Thoracic aorta (tissue), 2 donors: ENCODE measurements around the gene MEGF8. TPM values are rescaled to one million over a fixed set of nuclear protein-coding genes. Genes with fewer than 3 reads are reported as not detected.

Experiments
- ATAC-seq: fragments of 150-250 bp; one replicate; pipeline ENCODE4 v1.8.0; 2017; ENCODE audit warnings: low read depth; ENCODE audit not compliant: insufficient number of reproducible peaks, low FRiP score
- DNase-seq: peaks from one replicate; pipeline ENCODE4 v3.0.0-alpha.2; 2020; ENCODE audit warnings: low spot score
- H3K27ac ChIP-seq, 2 donors: fragments of 200-600 bp; sonication (generic); 1 replicate in 1 of 2; 2 replicates in 1 of 2; pipeline ENCODE4 v1.5.1; 2016; ENCODE audit warnings: mild to moderate bottlenecking in 2 of 2, moderate library complexity in 2 of 2
- H3K27me3 ChIP-seq: fragments of 200-600 bp; sonication (generic); replicated peaks from 2 replicates; pipeline ENCODE4 v1.6.0; 2016; ENCODE audit warnings: mild to moderate bottlenecking; ENCODE audit not compliant: insufficient read depth
- H3K36me3 ChIP-seq: fragments of 200-600 bp; sonication (generic); one replicate; pipeline ENCODE4 v1.5.1; 2016
- H3K4me1 ChIP-seq, 2 donors: fragments of 200-600 bp; sonication (generic); 1 replicate in 1 of 2; 2 replicates in 1 of 2; pipeline versions ENCODE4 v1.5.1 to v1.6.0; 2016; ENCODE audit warnings: low read depth in 2 of 2, mild to moderate bottlenecking in 1 of 2; ENCODE audit not compliant: control insufficient read depth in 1 of 2
- H3K4me3 ChIP-seq: fragments of 200-600 bp; sonication (generic); 2 replicates; pipeline ENCODE4 v1.5.1; 2016; ENCODE audit warnings: mild to moderate bottlenecking
- H3K9me3 ChIP-seq: fragments of 200-600 bp; sonication (generic); 2 replicates; pipeline ENCODE4 v1.5.1; 2016
- total RNA-seq, 2 donors: library from RNA; depleted of rRNA; stranded (reverse); fragments of >200 nt; gene quantifications; one replicate each; pipeline versions ENCODE4 v1.1.0 to v1.2.3, GENCODE V29; 2016
- TF ChIP-seq, protein P1 (sequence below): fragments of 200-600 bp; sonication (generic); IDR thresholded peaks from one replicate; pipeline ENCODE4 v1.5.1; 2019; ENCODE audit warnings: antibody characterized with exemption

The MEGF8 gene
- total RNA-seq, 2 donors from 2014 or later, result 19.5 to 24.4 TPM

DNA sequence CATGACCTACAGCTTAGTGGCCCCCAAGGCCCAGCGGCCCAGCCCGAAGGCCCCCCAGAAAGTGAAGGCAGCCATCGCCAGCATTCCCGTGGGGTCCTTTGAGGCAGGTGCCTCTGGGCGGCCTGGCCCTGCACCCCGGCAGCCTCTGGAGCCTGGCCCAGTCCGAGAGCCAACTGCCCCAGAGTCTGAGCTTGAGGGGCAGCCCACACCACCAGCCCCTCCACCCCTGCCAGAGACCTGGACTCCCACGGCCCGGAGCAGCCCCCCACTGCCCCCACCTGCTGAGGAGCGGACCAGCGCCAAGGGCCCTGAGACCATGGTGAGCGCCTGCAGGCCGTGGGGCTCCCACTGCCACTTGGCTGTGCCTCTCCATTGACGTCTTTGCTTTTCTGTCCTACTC lies 32.5 kb upstream of the MEGF8 start:
- Histone ChIP-seq H3K36me3 (peaks cover 63% of the 10 kb centered on the region), H3K4me1 (no peaks in the 10 kb centered on the region), H3K27me3 (no peaks in the 10 kb centered on the region), H3K9me3 (no peaks in the 10 kb centered on the region), H3K27ac (no peak overlapping the region), H3K4me3 (no peak overlapping the region)
- no peak for DNase-seq
- TF ChIP-seq, protein P1, sequence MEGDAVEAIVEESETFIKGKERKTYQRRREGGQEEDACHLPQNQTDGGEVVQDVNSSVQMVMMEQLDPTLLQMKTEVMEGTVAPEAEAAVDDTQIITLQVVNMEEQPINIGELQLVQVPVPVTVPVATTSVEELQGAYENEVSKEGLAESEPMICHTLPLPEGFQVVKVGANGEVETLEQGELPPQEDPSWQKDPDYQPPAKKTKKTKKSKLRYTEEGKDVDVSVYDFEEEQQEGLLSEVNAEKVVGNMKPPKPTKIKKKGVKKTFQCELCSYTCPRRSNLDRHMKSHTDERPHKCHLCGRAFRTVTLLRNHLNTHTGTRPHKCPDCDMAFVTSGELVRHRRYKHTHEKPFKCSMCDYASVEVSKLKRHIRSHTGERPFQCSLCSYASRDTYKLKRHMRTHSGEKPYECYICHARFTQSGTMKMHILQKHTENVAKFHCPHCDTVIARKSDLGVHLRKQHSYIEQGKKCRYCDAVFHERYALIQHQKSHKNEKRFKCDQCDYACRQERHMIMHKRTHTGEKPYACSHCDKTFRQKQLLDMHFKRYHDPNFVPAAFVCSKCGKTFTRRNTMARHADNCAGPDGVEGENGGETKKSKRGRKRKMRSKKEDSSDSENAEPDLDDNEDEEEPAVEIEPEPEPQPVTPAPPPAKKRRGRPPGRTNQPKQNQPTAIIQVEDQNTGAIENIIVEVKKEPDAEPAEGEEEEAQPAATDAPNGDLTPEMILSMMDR, result no peak
- no peak for ATAC-seq

DNA sequence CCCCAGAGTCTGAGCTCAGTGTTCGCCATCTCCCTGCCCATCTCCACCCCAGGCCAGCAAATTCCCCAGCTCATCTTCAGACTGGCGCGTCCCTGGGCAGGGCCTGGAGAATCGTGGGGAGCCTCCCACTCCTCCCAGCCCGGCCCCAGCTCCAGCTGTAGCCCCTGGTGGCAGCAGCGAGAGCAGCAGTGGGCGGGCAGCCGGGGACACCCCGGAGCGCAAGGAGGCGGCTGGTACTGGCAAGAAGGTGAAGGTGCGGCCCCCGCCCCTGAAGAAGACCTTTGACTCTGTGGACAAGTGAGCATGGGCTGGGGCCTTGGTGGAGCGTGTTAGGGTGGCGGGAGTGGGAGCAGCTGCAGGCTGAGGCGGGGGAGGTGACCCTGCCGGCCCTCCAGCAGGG lies 31.9 kb upstream of the MEGF8 start:
- H3K27ac ChIP-seq, result no peak overlapping the region
- H3K36me3 ChIP-seq, result peaks cover 57% of the 10 kb centered on the region
- ATAC-seq (no peak), DNase-seq (no peak)
- no peaks in the 10 kb centered on the region for H3K4me1 ChIP-seq
- no peaks in the 10 kb centered on the region for H3K9me3 ChIP-seq
- no peak overlapping the region for H3K4me3 ChIP-seq
- TF ChIP-seq, protein P1, result no peak
- H3K27me3 ChIP-seq, result no peaks in the 10 kb centered on the region

- Histone ChIP-seq H3K27ac (no peak overlapping the region), H3K4me3 (no peak overlapping the region), H3K27me3 (no peaks in the 10 kb centered on the region), H3K4me1 (no peaks in the 10 kb centered on the region), H3K36me3 (peaks cover 55% of the 10 kb centered on the region), H3K9me3 (no peaks in the 10 kb centered on the region)
- TF ChIP-seq, protein P1, result no peak
- ATAC-seq, result no peak
- no peak for DNase-seq
Measured at GRCh38 chr19:42293948-42294347, 31.5 kb upstream of the MEGF8 start.

- Histone ChIP-seq H3K27ac (no peak overlapping the region), H3K4me1 (no peaks in the 10 kb centered on the region), H3K27me3 (no peaks in the 10 kb centered on the region), H3K9me3 (no peaks in the 10 kb centered on the region), H3K4me3 (no peak overlapping the region), H3K36me3 (peaks cover 49% of the 10 kb centered on the region)
- TF ChIP-seq, protein P1, result no peak
- DNase-seq (no peak), ATAC-seq (no peak)
Measured at GRCh38 chr19:42294471-42295137, 30.8 kb upstream of the MEGF8 start.

GRCh38 chr19:42295342-42295741 lies 30.1 kb upstream of the MEGF8 start:
- H3K4me3 ChIP-seq, result no peak overlapping the region
- no peak for DNase-seq
- H3K36me3 ChIP-seq, result peaks cover 41% of the 10 kb centered on the region
- no peaks in the 10 kb centered on the region for H3K9me3 ChIP-seq
- H3K27me3 ChIP-seq, result no peaks in the 10 kb centered on the region
- no peak overlapping the region for H3K27ac ChIP-seq
- TF ChIP-seq, protein P1, result no peak
- no peaks in the 10 kb centered on the region for H3K4me1 ChIP-seq
- ATAC-seq, result no peak
